ENCODE results near the gene EXD3. TPM values are rescaled to one million over a fixed set of nuclear protein-coding genes. Genes with fewer than 3 reads are reported as not detected.

EXD3 gene
- total RNA-seq, 3 donors from 2014 or later: 7.7 to 28.7 (median 20.6) TPM

- H3K4me3 ChIP-seq: peak overlapping the region in 1 of 3 donors; percentile 23
- peaks cover 17 to 35% of the 10 kb centered on the region in 2 donors for H3K4me1 ChIP-seq
- no peaks in the 10 kb centered on the region for H3K9me3 ChIP-seq
- TF ChIP-seq POLR2AphosphoS5 (IDR thresholded peaks at IDR 0.05): no peak
- TF ChIP-seq CTCF (IDR thresholded peaks at IDR 0.05): no peak
- TF ChIP-seq POLR2A (IDR thresholded peaks at IDR 0.05): no peak
- intact Hi-C loops (cut with DNase I; ENCODE audit: low total_unique reads): no loop called here
- H3K36me3 ChIP-seq: no peaks in the 10 kb centered on the region
- H3K27me3 ChIP-seq: peaks cover 0 to 2% of the 10 kb centered on the region in 2 donors
- H3K27ac ChIP-seq: peak overlapping the region; percentile 89 to 93
- no peak for DNase-seq (ENCODE audit: low spot score in 2 of 2)
These were observed 119.0 kb downstream of the EXD3 start for GRCh38 chr9:137303893-137304382.

- TF ChIP-seq CTCF (IDR thresholded peaks at IDR 0.05) (no peak), POLR2AphosphoS5 (IDR thresholded peaks at IDR 0.05) (no peak), POLR2A (IDR thresholded peaks at IDR 0.05) (no peak)
- intact Hi-C loops (cut with DNase I; ENCODE audit: low total_unique reads): no loop called here
- no peaks in the 10 kb centered on the region for H3K9me3 ChIP-seq
- H3K4me1 ChIP-seq: peaks cover 20 to 35% of the 10 kb centered on the region in 2 donors
- H3K36me3 ChIP-seq: no peaks in the 10 kb centered on the region
- H3K27me3 ChIP-seq: peaks cover 0 to 2% of the 10 kb centered on the region in 2 donors
- peak in 1 of 2 donors; percentile 64 for DNase-seq (ENCODE audit: low spot score in 2 of 2)
- H3K4me3 ChIP-seq: peak overlapping the region in 2 of 3 donors; percentile 55 to 76
- H3K27ac ChIP-seq: peak overlapping the region; percentile 89 to 93
These were observed 119.6 kb downstream of the EXD3 start for GRCh38 chr9:137303151-137303892.

GRCh38 chr9:137302449-137303150, 120.4 kb downstream of the EXD3 start:
- Histone ChIP-seq H3K4me1 (peaks cover 26 to 35% of the 10 kb centered on the region in 2 donors), H3K9me3 (no peaks in the 10 kb centered on the region), H3K4me3 (peak overlapping the region; percentile 29 to 76 (median 55)), H3K27me3 (peaks cover 0 to 2% of the 10 kb centered on the region in 2 donors), H3K27ac (peak overlapping the region; percentile 89 to 93), H3K36me3 (no peaks in the 10 kb centered on the region)
- no peak for TF ChIP-seq POLR2A (IDR thresholded peaks at IDR 0.05)
- TF ChIP-seq CTCF (IDR thresholded peaks at IDR 0.05): peak; percentile 53 to 70 (median 65)
- TF ChIP-seq POLR2AphosphoS5 (IDR thresholded peaks at IDR 0.05): no peak
- peak in 1 of 2 donors; percentile 57 for DNase-seq (ENCODE audit: low spot score in 2 of 2)
- intact Hi-C loops (cut with DNase I; ENCODE audit: low total_unique reads): no loop called here

GRCh38 chr9:137302118-137302448, 120.9 kb downstream of the EXD3 start, which contains the start of gene NRARP:
Gene NRARP, minus strand, starts transcription at chr9:137302271. Its CDS starts 343 bp downstream, at chr9:137301928.
- peak within 1 kb of the TSS; percentile 43 to 76 (median 59) for H3K4me3 ChIP-seq
- peaks cover 23 to 29% of the 10 kb centered on the region in 2 donors for H3K4me1 ChIP-seq
- peak within 1 kb of the TSS; percentile 89 to 93 for H3K27ac ChIP-seq
- DNase-seq (ENCODE audit: low spot score in 2 of 2): peak; percentile 86 to 89
- H3K27me3 ChIP-seq: peaks cover 0 to 2% of the 10 kb centered on the region in 2 donors
- no peaks in the 10 kb centered on the region for H3K36me3 ChIP-seq
- H3K9me3 ChIP-seq: no peaks in the 10 kb centered on the region
- no peak for TF ChIP-seq CTCF (IDR thresholded peaks at IDR 0.05)
- peak in 2 of 3 donors; percentile 10 to 44 for TF ChIP-seq POLR2AphosphoS5 (IDR thresholded peaks at IDR 0.05)
- intact Hi-C loops (cut with DNase I; ENCODE audit: low total_unique reads): no loop called here

Measured in breast epithelium (tissue), 4 donors.